Natural killer cell (primary cell): Measurements from ENCODE around the gene SLC1A2. TPM values are rescaled to one million over a fixed set of nuclear protein-coding genes. Genes with fewer than 3 reads are reported as not detected.

Experiments used
- ATAC-seq, 3 donors: fragments of 150-1000 bp in 2 of 3; fragments of 200-7000 bp in 1 of 3; cut with Tn5 transposase; 1 replicate in 1 of 3; 2 replicates in 2 of 3; pipeline ENCODE4 v1.10.0; 2021; ENCODE audit warnings: mild to moderate bottlenecking in 2 of 3, moderate library complexity in 2 of 3
- DNase-seq, 2 donors: peaks; one replicate each; pipeline versions ENCODE4 v3.0.0 to v3.0.0-alpha.2; 2013 to 2021; ENCODE audit warnings: mixed read lengths in 1 of 2
- H3K27ac ChIP-seq: one replicate; pipeline ENCODE4 v1.5.1; 2013; ENCODE audit warnings: mild to moderate bottlenecking, low read length
- H3K27me3 ChIP-seq: one replicate; pipeline ENCODE4 v1.6.1; 2013; ENCODE audit warnings: low read length; ENCODE audit not compliant: control insufficient read depth, insufficient read depth
- H3K36me3 ChIP-seq: one replicate; pipeline ENCODE4 v1.6.1; 2013; ENCODE audit warnings: low read length; ENCODE audit not compliant: control insufficient read depth, insufficient read depth
- H3K4me1 ChIP-seq: one replicate; pipeline ENCODE4 v1.6.1; 2013; ENCODE audit warnings: low read length; ENCODE audit not compliant: control insufficient read depth, insufficient read depth
- H3K4me3 ChIP-seq: one replicate; pipeline ENCODE4 v1.5.1; 2013; ENCODE audit warnings: low read length
- H3K9me3 ChIP-seq: one replicate; pipeline ENCODE4 v1.6.1; 2013; ENCODE audit warnings: low read length; ENCODE audit not compliant: control insufficient read depth, insufficient read depth
- H3K27ac Mint-ChIP-seq, 2 donors: one replicate each; pipeline ENCODE4 v1.8.0; 2022; ENCODE audit warnings: mild to moderate bottlenecking in 2 of 2, mixed read lengths in 2 of 2, moderate library complexity in 1 of 2
- H3K27me3 Mint-ChIP-seq, 2 donors: one replicate each; pipeline ENCODE4 v1.8.0; 2022; ENCODE audit warnings: low read depth in 2 of 2, mixed read lengths in 2 of 2
- H3K36me3 Mint-ChIP-seq: one replicate; pipeline ENCODE4 v1.8.0; 2022; ENCODE audit warnings: mixed read lengths
- H3K4me1 Mint-ChIP-seq, 2 donors: one replicate each; pipeline ENCODE4 v1.8.0; 2022; ENCODE audit warnings: mixed read lengths in 2 of 2
- H3K4me3 Mint-ChIP-seq: one replicate; pipeline ENCODE4 v1.8.0; 2022; ENCODE audit warnings: mild to moderate bottlenecking, moderate library complexity, mixed read lengths
- H3K9me3 Mint-ChIP-seq, 2 donors: one replicate each; pipeline ENCODE4 v1.8.0; 2022; ENCODE audit warnings: mixed read lengths in 2 of 2
- CTCF ChIP-seq: fragments of 200-600 bp; IDR thresholded peaks from one replicate; pipeline ENCODE4 v1.8.0; 2022; ENCODE audit warnings: antibody characterized with exemption
- WGBS: methylation state at CpG from one replicate; pipeline ENCODE4 v1.1.7; 2013; ENCODE audit warnings: missing lambda C conversion rate; ENCODE audit not compliant: insufficient coverage; 5-methylcytosine and 5-hydroxymethylcytosine counted together
- intact Hi-C: fragments of 100-400 bp; cut with micrococcal nuclease; formaldehyde crosslinking; loops from one replicate; pipeline ENCODE4 v1.14.2; 2022
- total RNA-seq, 4 donors: library from RNA; stranded (reverse); fragments of 120-200 nt in 1 of 4; gene quantifications; one replicate each; pipeline versions ENCODE4 v1.2.3 to v1.2.4, GENCODE V29; 2013 to 2022

The SLC1A2 gene
- total RNA-seq, 3 donors from 2014 or later (not counting 1 experiment from before 2014, with no cell fraction given) = 0.02 TPM; not detected in 2

GRCh38 chr11:35338921-35339320, 80.4 kb downstream of the SLC1A2 start:
- Mint-ChIP-seq H3K27ac (no peak overlapping the region), H3K9me3 (no peaks in the 10 kb centered on the region), H3K4me3 (no peak overlapping the region), H3K4me1 (peaks cover 17 to 21% of the 10 kb centered on the region in 2 donors), H3K36me3 (no peaks in the 10 kb centered on the region), H3K27me3 (no peaks in the 10 kb centered on the region)
- Histone ChIP-seq H3K4me3 (no peak overlapping the region), H3K27ac (no peak overlapping the region), H3K9me3 (no peaks in the 10 kb centered on the region), H3K27me3 (no peaks in the 10 kb centered on the region), H3K4me1 (peaks cover 11% of the 10 kb centered on the region), H3K36me3 (no peaks in the 10 kb centered on the region)
- intact Hi-C loops = no loop called here
- DNase-seq (no peak), ATAC-seq (no peak)
- no peak for TF ChIP-seq CTCF
- WGBS = 87% methylated on average over 2 of the region's 2 CpGs

GRCh38 chr11:35337914-35338305, 81.4 kb downstream of the SLC1A2 start:
- no peaks in the 10 kb centered on the region for H3K36me3 ChIP-seq
- peaks cover 5% of the 10 kb centered on the region for H3K4me1 ChIP-seq
- Mint-ChIP-seq H3K4me3 (no peak overlapping the region), H3K27me3 (peaks cover 0 to under 1% of the 10 kb centered on the region in 2 donors), H3K4me1 (peaks cover 11% of the 10 kb centered on the region in 2 donors), H3K36me3 (no peaks in the 10 kb centered on the region), H3K9me3 (no peaks in the 10 kb centered on the region), H3K27ac (no peak overlapping the region)
- intact Hi-C loops = no loop called here
- H3K27ac ChIP-seq = no peak overlapping the region
- no peak for TF ChIP-seq CTCF
- H3K4me3 ChIP-seq = no peak overlapping the region
- H3K27me3 ChIP-seq = no peaks in the 10 kb centered on the region
- DNase-seq (no peak), ATAC-seq (no peak)
- no peaks in the 10 kb centered on the region for H3K9me3 ChIP-seq
- 100% methylated on average over 2 of the region's 2 CpGs for WGBS

- intact Hi-C loops = no loop called here
- no peaks in the 10 kb centered on the region for H3K9me3 Mint-ChIP-seq
- 76% methylated on average over 3 of the region's 3 CpGs for whole genome bisulfite sequencing
- peak; percentile 12 to 23 (median 15) for ATAC-seq
- no peak overlapping the region for H3K27ac Mint-ChIP-seq
- Histone ChIP-seq H3K27ac (no peak overlapping the region), H3K4me3 (no peak overlapping the region), H3K4me1 (no peaks in the 10 kb centered on the region), H3K27me3 (no peaks in the 10 kb centered on the region), H3K36me3 (no peaks in the 10 kb centered on the region), H3K9me3 (no peaks in the 10 kb centered on the region)
- DNase-seq = no peak
- H3K4me1 Mint-ChIP-seq = peaks cover 8 to 9% of the 10 kb centered on the region in 2 donors
- no peak overlapping the region for H3K4me3 Mint-ChIP-seq
- TF ChIP-seq CTCF = no peak
- H3K27me3 Mint-ChIP-seq = peaks cover 0 to 3% of the 10 kb centered on the region in 2 donors
- no peaks in the 10 kb centered on the region for H3K36me3 Mint-ChIP-seq
Observed at GRCh38 chr11:35337136-35337913, 82.0 kb downstream of the SLC1A2 start.

GRCh38 chr11:35336726-35337125, 82.6 kb downstream of the SLC1A2 start:
- TF ChIP-seq CTCF = no peak
- no peak overlapping the region for H3K27ac Mint-ChIP-seq
- no peaks in the 10 kb centered on the region for H3K9me3 ChIP-seq
- peaks cover 0 to 3% of the 10 kb centered on the region in 2 donors for H3K27me3 Mint-ChIP-seq
- H3K4me1 Mint-ChIP-seq = peaks cover 10 to 11% of the 10 kb centered on the region in 2 donors
- no peaks in the 10 kb centered on the region for H3K36me3 ChIP-seq
- no peaks in the 10 kb centered on the region for H3K9me3 Mint-ChIP-seq
- intact Hi-C loops = no loop called here
- no peak overlapping the region for H3K4me3 Mint-ChIP-seq
- peaks cover 4% of the 10 kb centered on the region for H3K4me1 ChIP-seq
- H3K4me3 ChIP-seq = no peak overlapping the region
- no peaks in the 10 kb centered on the region for H3K36me3 Mint-ChIP-seq
- no peak overlapping the region for H3K27ac ChIP-seq
- DNase-seq (no peak), ATAC-seq (no peak)
- no peaks in the 10 kb centered on the region for H3K27me3 ChIP-seq
- WGBS = 100% methylated on average over 1 of the region's 1 CpG
